WERI-Rb-1 (cell line): ENCODE data around the gene CLDND2.
A peak's percentile ranks its signal among the peaks of the same experiment; 100 is the strongest.
"Not testable (repeated sequence)": the region's sequence is repeated elsewhere in the genome, so short reads cannot be mapped to it uniquely, and the experiment has no call there.

Experiments
- DNase-seq: peaks from one replicate; pipeline ENCODE4 v3.0.0-alpha.2; 2020
- H3K27ac ChIP-seq: fragments of 250-450 bp; sonication (Bioruptor Pico); 2 replicates; pipeline ENCODE4 v1.5.1; 2020; ENCODE audit warnings: mild to moderate bottlenecking, moderate library complexity
- H3K27me3 ChIP-seq: fragments of 250-450 bp; sonication (Bioruptor Pico); 2 replicates; pipeline ENCODE4 v1.5.1; 2021; ENCODE audit warnings: mild to moderate bottlenecking, low read depth, moderate library complexity; ENCODE audit not compliant: insufficient read depth, severe bottlenecking
- H3K36me3 ChIP-seq: fragments of 250-450 bp; sonication (Bioruptor Pico); 2 replicates; pipeline ENCODE4 v1.5.1; 2020; ENCODE audit warnings: mild to moderate bottlenecking, moderate library complexity
- H3K4me3 ChIP-seq: 2 replicates; pipeline ENCODE4 v1.5.1; 2011; ENCODE audit warnings: low read depth, mild to moderate bottlenecking, control low read depth, low read length
- H3K9me3 ChIP-seq: fragments of 250-450 bp; sonication (Bioruptor Pico); 2 replicates; pipeline ENCODE4 v1.5.1; 2021; ENCODE audit warnings: mild to moderate bottlenecking, moderate library complexity; ENCODE audit not compliant: severe bottlenecking
- CTCF ChIP-seq: IDR thresholded peaks from 2 replicates; pipeline ENCODE4 v1.5.1; 2011; ENCODE audit warnings: low read depth, mild to moderate bottlenecking, control low read depth, inconsistent platforms, low read length

Gene CLDND2

DNA sequence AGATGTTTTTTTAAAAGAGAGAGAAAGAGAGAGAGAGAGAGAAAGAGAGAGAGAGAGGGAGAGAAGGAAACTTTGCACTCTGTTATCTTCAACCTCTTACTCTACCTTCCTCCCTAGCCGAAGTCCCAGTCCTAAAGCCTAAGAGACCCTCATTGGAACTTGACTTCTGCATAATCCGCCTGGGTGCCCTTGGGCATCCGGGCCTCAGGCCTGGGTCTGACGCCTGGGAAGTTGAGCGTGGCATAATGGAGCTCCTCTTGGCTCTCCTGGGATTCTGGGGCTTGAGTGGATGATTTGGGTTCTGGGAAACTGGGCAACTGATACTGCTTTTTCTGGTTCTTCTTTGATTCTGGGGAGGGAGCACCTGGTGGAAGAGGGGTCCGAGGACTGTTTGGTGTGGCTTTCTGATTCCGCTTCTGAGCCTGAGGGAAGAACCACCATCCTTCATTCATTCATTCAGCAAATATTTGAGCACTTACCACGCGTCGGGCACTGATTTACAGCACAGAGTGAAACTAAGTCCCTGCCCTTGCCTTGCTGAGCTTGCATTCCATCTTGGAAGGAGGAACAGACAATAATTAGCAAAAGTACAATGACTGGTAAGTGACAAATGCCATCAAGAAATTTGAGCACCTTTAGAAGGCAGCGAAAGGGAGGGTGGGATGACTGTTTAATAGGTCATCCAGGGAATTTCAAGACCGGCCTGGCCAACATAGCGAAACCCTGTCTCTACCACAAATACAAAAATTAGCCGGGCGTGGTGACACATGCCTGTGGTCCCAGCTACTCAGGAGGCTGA, 42.3 kb upstream of the CLDND2 start:
- no peak overlapping the region for H3K4me3 ChIP-seq
- no peak for DNase-seq

GRCh38 chr19:51407511-51408131, 38.8 kb upstream of the CLDND2 start:
- peak; percentile 64 for DNase-seq
- H3K9me3 ChIP-seq = peaks cover 6% of the 10 kb centered on the region

More for the DNA sequence above, 42.3 kb upstream of the CLDND2 start:
- H3K27me3 ChIP-seq = no peaks in the 10 kb centered on the region
- peaks cover under 1% of the 10 kb centered on the region for H3K9me3 ChIP-seq
- TF ChIP-seq CTCF = no peak
- H3K27ac ChIP-seq = no peak overlapping the region
- H3K36me3 ChIP-seq = no peaks in the 10 kb centered on the region

DNA sequence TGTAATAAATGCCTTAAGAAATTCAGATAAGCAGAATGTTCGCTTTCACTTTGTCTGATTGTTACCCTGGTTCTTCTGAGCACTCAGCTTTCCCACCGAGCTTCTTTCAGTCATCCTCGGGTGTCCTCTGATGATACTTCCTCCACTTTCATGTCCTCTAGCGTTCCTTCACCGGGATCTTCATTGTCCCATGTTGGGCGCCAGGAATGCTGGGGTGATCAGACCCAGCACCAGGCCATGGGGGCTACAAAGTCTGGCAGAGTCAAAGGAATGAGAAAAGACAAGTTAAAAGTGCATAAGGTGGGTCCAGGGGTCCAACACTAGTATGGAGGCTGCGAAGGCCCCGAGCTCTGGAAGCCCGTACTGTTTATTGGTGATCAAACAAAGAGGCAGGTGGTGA, 33.3 kb upstream of the CLDND2 start:
- Histone ChIP-seq H3K27me3 (no peaks in the 10 kb centered on the region), H3K27ac (no peak overlapping the region), H3K9me3 (peaks cover 14% of the 10 kb centered on the region), H3K4me3 (no peak overlapping the region), H3K36me3 (no peaks in the 10 kb centered on the region)
- DNase-seq = no peak
- TF ChIP-seq CTCF = no peak

More at GRCh38 chr19:51407511-51408131, 38.8 kb upstream of the CLDND2 start:
- Histone ChIP-seq H3K27me3 (no peaks in the 10 kb centered on the region), H3K36me3 (no peaks in the 10 kb centered on the region), H3K4me3 (no peak overlapping the region), H3K27ac (no peak overlapping the region)
- peak; percentile 79 for TF ChIP-seq CTCF

DNA sequence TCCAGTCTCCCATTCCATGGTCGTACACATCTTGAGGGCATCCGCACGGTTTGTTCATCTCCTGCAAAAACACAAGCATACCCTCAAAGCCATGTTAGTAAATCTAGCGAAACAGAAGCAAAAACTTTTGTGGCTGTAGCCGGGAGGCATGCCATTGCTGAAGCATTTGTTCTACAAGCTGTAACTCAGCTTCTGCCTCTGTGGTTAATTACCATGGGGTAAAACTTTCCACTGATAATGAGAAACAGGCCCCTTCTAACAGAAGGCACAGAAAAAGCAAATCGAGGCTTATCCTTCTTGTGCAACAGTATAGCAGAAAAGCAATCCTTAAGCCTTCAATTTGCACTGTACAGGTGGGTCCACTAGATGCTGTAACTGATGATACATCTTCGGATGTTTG, 31.1 kb upstream of the CLDND2 start:
- H3K27ac ChIP-seq, DNase-seq, H3K36me3 ChIP-seq, H3K4me3 ChIP-seq, H3K27me3 ChIP-seq: not testable (repeated sequence)
- H3K9me3 ChIP-seq = peaks cover 11% of the 10 kb centered on the region

GRCh38 chr19:51399231-51399630, 30.4 kb upstream of the CLDND2 start:
- H3K27me3 ChIP-seq = no peaks in the 10 kb centered on the region

More at GRCh38 chr19:51399231-51399630, 30.4 kb upstream of the CLDND2 start:
- no peak for DNase-seq
- no peak overlapping the region for H3K27ac ChIP-seq
- TF ChIP-seq CTCF = no peak
- no peaks in the 10 kb centered on the region for H3K36me3 ChIP-seq
- peaks cover 11% of the 10 kb centered on the region for H3K9me3 ChIP-seq
- no peak overlapping the region for H3K4me3 ChIP-seq
